HEK293 (cell line): ENCODE data around the gene DDX39A.

Source experiments
- KLF1 ChIP-seq: fragments of 450-650 bp; formaldehyde crosslinking; IDR thresholded peaks from 2 replicates; pipeline ENCODE4 v1.5.1; 2016; ENCODE audit warnings: missing biosample characterization, missing genetic modification characterization
- MYNN ChIP-seq: fragments of 450-650 bp; formaldehyde crosslinking; IDR thresholded peaks from 2 replicates; pipeline ENCODE4 v1.5.1; 2016; ENCODE audit warnings: missing biosample characterization, missing genetic modification characterization, borderline replicate concordance
- OVOL3 ChIP-seq: fragments of 450-650 bp; formaldehyde crosslinking; IDR thresholded peaks from 2 replicates; pipeline ENCODE4 v1.5.1; 2016; ENCODE audit warnings: missing biosample characterization, missing genetic modification characterization
- SP2 ChIP-seq: fragments of 450-650 bp; formaldehyde crosslinking; IDR thresholded peaks from 2 replicates; pipeline ENCODE4 v1.5.1; 2016; ENCODE audit warnings: missing biosample characterization, missing genetic modification characterization
- SP7 ChIP-seq: fragments of 450-650 bp; formaldehyde crosslinking; IDR thresholded peaks from 2 replicates; pipeline ENCODE4 v1.5.1; 2016; ENCODE audit warnings: missing biosample characterization, missing genetic modification characterization
- ZBTB26 ChIP-seq: fragments of 450-650 bp; formaldehyde crosslinking; optimal IDR thresholded peaks from 2 replicates; pipeline ENCODE3; 2016; ENCODE audit warnings: missing biosample characterization, mild to moderate bottlenecking, missing genetic modification characterization
- ZFP37 ChIP-seq: fragments of 450-650 bp; formaldehyde crosslinking; IDR thresholded peaks from 2 replicates; pipeline ENCODE4 v1.5.1; 2016; ENCODE audit warnings: missing biosample characterization, missing genetic modification characterization
- ZIC2 ChIP-seq: fragments of 450-650 bp; formaldehyde crosslinking; IDR thresholded peaks from 2 replicates; pipeline ENCODE4 v1.5.1; 2016; ENCODE audit warnings: missing biosample characterization, missing genetic modification characterization
- ZNF114 ChIP-seq: fragments of 450-650 bp; formaldehyde crosslinking; IDR thresholded peaks from 2 replicates; pipeline ENCODE4 v1.5.0; 2017; ENCODE audit warnings: missing biosample characterization, missing genetic modification characterization
- ZNF148 ChIP-seq: fragments of 450-650 bp; formaldehyde crosslinking; IDR thresholded peaks from 2 replicates; pipeline ENCODE4 v1.5.0; 2017; ENCODE audit warnings: missing biosample characterization, missing genetic modification characterization, borderline replicate concordance
- ZNF16 ChIP-seq: fragments of 450-650 bp; formaldehyde crosslinking; IDR thresholded peaks from 2 replicates; pipeline ENCODE4 v1.5.1; 2016; ENCODE audit warnings: low read depth, missing biosample characterization, missing genetic modification characterization
- ZNF2 ChIP-seq: fragments of 450-650 bp; formaldehyde crosslinking; IDR thresholded peaks from 2 replicates; pipeline ENCODE4 v1.5.1; 2016; ENCODE audit warnings: missing biosample characterization, missing genetic modification characterization
- ZNF202 ChIP-seq: fragments of 450-650 bp; formaldehyde crosslinking; IDR thresholded peaks from 2 replicates; pipeline ENCODE4 v1.5.1; 2016; ENCODE audit warnings: missing biosample characterization, missing genetic modification characterization, borderline replicate concordance
- ZNF23 ChIP-seq: fragments of 450-650 bp; formaldehyde crosslinking; IDR thresholded peaks from 2 replicates; pipeline ENCODE4 v1.5.1; 2016; ENCODE audit warnings: missing biosample characterization, missing genetic modification characterization, borderline replicate concordance
- ZNF239 ChIP-seq: fragments of 450-650 bp; formaldehyde crosslinking; IDR thresholded peaks from 2 replicates; pipeline ENCODE4 v1.5.1; 2016; ENCODE audit warnings: missing biosample characterization, missing genetic modification characterization
- ZNF248 ChIP-seq: fragments of 450-650 bp; formaldehyde crosslinking; IDR thresholded peaks from 2 replicates; pipeline ENCODE4 v1.5.1; 2017; ENCODE audit warnings: missing biosample characterization, missing genetic modification characterization
- ZNF311 ChIP-seq: fragments of 450-650 bp; formaldehyde crosslinking; IDR thresholded peaks from 2 replicates; pipeline ENCODE4 v1.5.1; 2017; ENCODE audit warnings: missing biosample characterization, missing genetic modification characterization, borderline replicate concordance
- ZNF341 ChIP-seq: fragments of 450-650 bp; formaldehyde crosslinking; IDR thresholded peaks from 2 replicates; pipeline ENCODE4; 2016; ENCODE audit warnings: low read depth, missing biosample characterization, missing genetic modification characterization
- ZNF366 ChIP-seq: fragments of 450-650 bp; formaldehyde crosslinking; conservative IDR thresholded peaks from 2 replicates; pipeline ENCODE4 v1.5.1; 2016; ENCODE audit warnings: missing biosample characterization, missing genetic modification characterization
- ZNF394 ChIP-seq: fragments of 450-650 bp; formaldehyde crosslinking; IDR thresholded peaks from 2 replicates; pipeline ENCODE4 v1.5.1; 2016; ENCODE audit warnings: missing biosample characterization, missing genetic modification characterization, mild to moderate bottlenecking, moderate library complexity, borderline replicate concordance
- ZNF398 ChIP-seq: fragments of 450-650 bp; formaldehyde crosslinking; IDR thresholded peaks from 2 replicates; pipeline ENCODE4 v1.5.1; 2017; ENCODE audit warnings: missing biosample characterization, missing genetic modification characterization
- ZNF404 ChIP-seq: fragments of 450-650 bp; formaldehyde crosslinking; IDR thresholded peaks from 2 replicates; pipeline ENCODE4 v1.5.1; 2017; ENCODE audit warnings: missing biosample characterization, missing genetic modification characterization
- ZNF433 ChIP-seq: fragments of 450-650 bp; formaldehyde crosslinking; IDR thresholded peaks from 2 replicates; pipeline ENCODE4 v1.5.1; 2016; ENCODE audit warnings: missing biosample characterization, missing genetic modification characterization, low read depth
- ZNF48 ChIP-seq: fragments of 450-650 bp; formaldehyde crosslinking; IDR thresholded peaks from 2 replicates; pipeline ENCODE4 v1.5.1; 2016; ENCODE audit warnings: missing biosample characterization, missing genetic modification characterization
- ZNF549 ChIP-seq: fragments of 450-650 bp; IDR thresholded peaks from 2 replicates; pipeline ENCODE4 v1.5.1; 2018; ENCODE audit warnings: missing biosample characterization, missing genetic modification characterization, mild to moderate bottlenecking, inconsistent platforms, moderate library complexity
- ZNF585B ChIP-seq: fragments of 450-650 bp; formaldehyde crosslinking; IDR thresholded peaks from 2 replicates; pipeline ENCODE4 v1.5.1; 2016; ENCODE audit warnings: missing biosample characterization, missing genetic modification characterization
- ZNF624 ChIP-seq: fragments of 450-650 bp; formaldehyde crosslinking; IDR thresholded peaks from 2 replicates; pipeline ENCODE4 v1.5.1; 2017; ENCODE audit warnings: missing biosample characterization, missing genetic modification characterization
- ZNF747 ChIP-seq: fragments of 450-650 bp; formaldehyde crosslinking; IDR thresholded peaks from 2 replicates; pipeline ENCODE4 v1.5.1; 2016; ENCODE audit warnings: missing biosample characterization, missing genetic modification characterization
- ZNF776 ChIP-seq: fragments of 450-650 bp; formaldehyde crosslinking; IDR thresholded peaks from 2 replicates; pipeline ENCODE4 v1.5.0; 2017; ENCODE audit warnings: missing biosample characterization, missing genetic modification characterization, borderline replicate concordance
- ZNF777 ChIP-seq: fragments of 450-650 bp; formaldehyde crosslinking; IDR thresholded peaks from 2 replicates; pipeline ENCODE4 v1.5.1; 2017; ENCODE audit warnings: missing biosample characterization, missing genetic modification characterization, borderline replicate concordance
- ZNF785 ChIP-seq: fragments of 450-650 bp; formaldehyde crosslinking; IDR thresholded peaks from 2 replicates; pipeline ENCODE4 v1.5.1; 2016; ENCODE audit warnings: missing biosample characterization, missing genetic modification characterization
- ZNF843 ChIP-seq: fragments of 450-650 bp; formaldehyde crosslinking; IDR thresholded peaks from 2 replicates; pipeline ENCODE4 v1.5.1; 2016; ENCODE audit warnings: missing biosample characterization, missing genetic modification characterization
- ZSCAN30 ChIP-seq: fragments of 450-650 bp; IDR thresholded peaks from 2 replicates; pipeline ENCODE4 v1.5.1; 2018; ENCODE audit warnings: missing biosample characterization, mild to moderate bottlenecking, missing genetic modification characterization, moderate library complexity
- TF ChIP-seq, protein P1 (sequence below): fragments of 450-650 bp; formaldehyde crosslinking; IDR thresholded peaks from 2 replicates; pipeline ENCODE4 v1.5.1; 2016; ENCODE audit warnings: missing biosample characterization, missing genetic modification characterization

Gene DDX39A

DNA sequence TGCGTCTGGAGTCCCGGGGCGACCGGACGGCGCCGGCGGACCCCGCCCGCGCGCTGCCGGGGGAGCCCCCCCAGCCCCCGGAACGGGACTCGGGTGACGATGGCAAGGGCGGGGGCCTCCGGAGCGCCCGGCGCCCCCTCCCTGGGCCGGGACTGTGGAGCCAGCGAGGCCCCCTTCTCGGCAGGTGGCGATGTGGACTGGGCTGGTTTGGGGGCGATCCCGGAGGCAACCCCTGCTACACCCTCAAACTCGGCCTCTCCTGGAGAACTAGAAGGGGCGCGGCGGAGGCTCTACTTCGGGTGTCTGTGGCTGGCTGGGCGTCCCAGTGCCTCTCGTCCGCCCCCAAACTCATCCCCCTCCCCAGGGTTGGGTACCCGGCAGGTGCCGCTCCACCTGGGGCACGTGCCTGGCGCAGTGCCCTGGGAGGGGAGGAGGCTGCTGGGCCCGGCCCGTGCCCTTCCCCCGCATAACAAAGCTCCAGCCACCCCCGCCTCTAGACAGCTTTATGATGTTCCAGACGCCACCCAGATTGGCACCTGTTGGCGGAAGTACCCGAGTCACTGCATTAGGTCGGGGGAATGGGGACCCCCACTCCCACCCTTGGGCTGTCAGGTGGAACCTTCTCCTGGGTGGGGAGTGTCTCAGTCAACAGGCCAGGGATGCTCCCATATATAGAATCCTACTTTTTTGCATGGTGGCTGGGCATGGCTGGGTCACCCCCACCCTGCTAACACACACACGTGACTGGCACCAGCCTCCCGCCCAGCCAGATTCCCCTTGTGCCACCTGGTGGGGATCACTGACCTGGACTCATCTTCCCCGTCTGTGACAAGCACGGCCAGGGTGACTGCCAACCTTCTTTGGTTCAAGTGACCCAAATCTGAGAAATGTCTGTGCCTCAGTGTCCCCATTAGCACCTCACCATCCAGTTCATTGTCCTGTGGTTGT, 14.7 kb upstream of the DDX39A start (continued):
- TF ChIP-seq ZNF624 (tag by site-specific recombination) (no peak), KLF1 (tag by site-specific recombination) (peak; percentile 93), ZIC2 (tag by site-specific recombination) (peak; percentile 26; the same call in 1 of the 2 replicates), ZNF311 (tag by site-specific recombination) (no peak), ZNF433 (tag by site-specific recombination) (no peak), ZNF394 (tag by site-specific recombination) (no peak), ZNF239 (tag by site-specific recombination) (no peak), ZNF777 (tag by site-specific recombination) (no peak), ZNF549 (tag by site-specific recombination) (no peak), ZNF202 (tag by site-specific recombination) (no peak), ZFP37 (tag by site-specific recombination) (no peak), ZNF585B (tag by site-specific recombination) (no peak), ZNF16 (tag by site-specific recombination) (no peak), ZNF2 (tag by site-specific recombination) (no peak), ZNF398 (peak; percentile 78), ZSCAN30 (tag by site-specific recombination) (0 out of 2 replicates have a peak, but pooled peaks have one; percentile 13), ZNF148 (tag by site-specific recombination) (no peak), ZNF785 (tag by site-specific recombination) (no peak), OVOL3 (tag by site-specific recombination) (no peak), SP2 (tag by site-specific recombination) (no peak), ZNF366 (no peak), ZNF48 (tag by site-specific recombination) (no peak), ZNF23 (tag by site-specific recombination) (no peak), ZNF747 (no peak), ZNF404 (tag by site-specific recombination) (no peak), ZNF114 (tag by site-specific recombination) (no peak), ZNF776 (no peak), ZBTB26 (peak; percentile 52), ZNF843 (tag by site-specific recombination) (no peak), ZNF341 (tag by site-specific recombination) (peak; percentile 53), SP7 (tag by site-specific recombination) (peak; percentile 32; the same call in 1 of the 2 replicates), ZNF248 (no peak), MYNN (tag by site-specific recombination) (no peak)
- TF ChIP-seq, protein P1, sequence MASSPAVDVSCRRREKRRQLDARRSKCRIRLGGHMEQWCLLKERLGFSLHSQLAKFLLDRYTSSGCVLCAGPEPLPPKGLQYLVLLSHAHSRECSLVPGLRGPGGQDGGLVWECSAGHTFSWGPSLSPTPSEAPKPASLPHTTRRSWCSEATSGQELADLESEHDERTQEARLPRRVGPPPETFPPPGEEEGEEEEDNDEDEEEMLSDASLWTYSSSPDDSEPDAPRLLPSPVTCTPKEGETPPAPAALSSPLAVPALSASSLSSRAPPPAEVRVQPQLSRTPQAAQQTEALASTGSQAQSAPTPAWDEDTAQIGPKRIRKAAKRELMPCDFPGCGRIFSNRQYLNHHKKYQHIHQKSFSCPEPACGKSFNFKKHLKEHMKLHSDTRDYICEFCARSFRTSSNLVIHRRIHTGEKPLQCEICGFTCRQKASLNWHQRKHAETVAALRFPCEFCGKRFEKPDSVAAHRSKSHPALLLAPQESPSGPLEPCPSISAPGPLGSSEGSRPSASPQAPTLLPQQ (tag by site-specific recombination), result peak; percentile 69
